Nephron (organoid): ENCODE measurements around the gene MUSK.

Source experiments
- H3K27ac Mint-ChIP-seq, 3 experiments: 2 replicates each; pipeline ENCODE4 v1.8.0; 2020; ENCODE audit warnings: mixed read lengths in 3 of 3, mild to moderate bottlenecking in 2 of 3, moderate library complexity in 1 of 3
- H3K27me3 Mint-ChIP-seq: 2 replicates; pipeline ENCODE4 v1.8.0; 2021; ENCODE audit warnings: low read depth, mild to moderate bottlenecking, moderate library complexity, mixed read lengths
- H3K36me3 Mint-ChIP-seq: 2 replicates; pipeline ENCODE4 v1.8.0; 2020; ENCODE audit warnings: low read depth, mixed read lengths
- H3K4me1 Mint-ChIP-seq: 2 replicates; pipeline ENCODE4 v1.8.0; 2020; ENCODE audit warnings: mixed read lengths
- H3K4me3 Mint-ChIP-seq, 3 experiments: 2 replicates each; pipeline ENCODE4 v1.8.0; 2020; ENCODE audit warnings: mild to moderate bottlenecking in 3 of 3, mixed read lengths in 3 of 3, moderate library complexity in 2 of 3
- H3K9me3 Mint-ChIP-seq: 2 replicates; pipeline ENCODE4 v1.8.0; 2020; ENCODE audit warnings: mixed read lengths
- TF ChIP-seq, protein P1 (sequence below), 3 experiments: fragments of 200-600 bp; sonication (generic); IDR thresholded peaks; one replicate each; pipeline ENCODE4 v1.5.0; 2021; ENCODE audit warnings: antibody characterized with exemption in 3 of 3; ENCODE audit not compliant: unreplicated experiment in 3 of 3

Gene MUSK

DNA sequence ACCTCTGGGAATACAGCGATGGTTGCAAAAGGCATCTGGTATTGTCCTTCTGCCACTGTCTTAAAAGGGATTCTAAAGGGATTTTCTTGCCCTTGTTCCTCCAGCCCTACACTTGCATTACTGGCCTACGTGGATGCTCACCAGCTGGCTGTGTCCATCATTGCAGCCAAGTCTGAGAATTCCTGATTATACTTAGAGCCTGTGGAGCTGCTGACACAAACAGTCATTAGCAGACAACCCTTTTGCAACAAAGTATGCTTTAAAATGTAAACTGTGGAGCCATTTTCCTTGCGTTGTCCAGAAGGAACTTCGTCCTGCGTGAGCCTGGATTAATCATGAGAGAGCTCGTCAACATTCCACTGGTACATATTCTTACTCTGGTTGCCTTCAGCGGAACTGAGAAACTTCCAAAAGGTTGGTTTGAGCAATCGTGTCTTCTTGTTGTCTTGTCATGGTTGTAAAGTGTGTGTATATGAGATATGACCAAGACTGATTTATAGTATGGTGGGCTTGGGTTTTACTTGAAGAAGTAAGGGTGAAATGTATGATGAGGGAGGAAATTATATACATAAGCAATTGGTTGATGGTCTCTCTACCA lies at the start of gene MUSK:
MUSK (plus strand) TSS at position 222 of the 598 bp plus-strand sequence; CDS start at position 336, 114 bp downstream.
- peak within 1 kb of the TSS; percentile 65 to 92 (median 66) for H3K27ac Mint-ChIP-seq
- H3K27me3 Mint-ChIP-seq, result no peaks in the 10 kb centered on the region
- TF ChIP-seq, protein P1, sequence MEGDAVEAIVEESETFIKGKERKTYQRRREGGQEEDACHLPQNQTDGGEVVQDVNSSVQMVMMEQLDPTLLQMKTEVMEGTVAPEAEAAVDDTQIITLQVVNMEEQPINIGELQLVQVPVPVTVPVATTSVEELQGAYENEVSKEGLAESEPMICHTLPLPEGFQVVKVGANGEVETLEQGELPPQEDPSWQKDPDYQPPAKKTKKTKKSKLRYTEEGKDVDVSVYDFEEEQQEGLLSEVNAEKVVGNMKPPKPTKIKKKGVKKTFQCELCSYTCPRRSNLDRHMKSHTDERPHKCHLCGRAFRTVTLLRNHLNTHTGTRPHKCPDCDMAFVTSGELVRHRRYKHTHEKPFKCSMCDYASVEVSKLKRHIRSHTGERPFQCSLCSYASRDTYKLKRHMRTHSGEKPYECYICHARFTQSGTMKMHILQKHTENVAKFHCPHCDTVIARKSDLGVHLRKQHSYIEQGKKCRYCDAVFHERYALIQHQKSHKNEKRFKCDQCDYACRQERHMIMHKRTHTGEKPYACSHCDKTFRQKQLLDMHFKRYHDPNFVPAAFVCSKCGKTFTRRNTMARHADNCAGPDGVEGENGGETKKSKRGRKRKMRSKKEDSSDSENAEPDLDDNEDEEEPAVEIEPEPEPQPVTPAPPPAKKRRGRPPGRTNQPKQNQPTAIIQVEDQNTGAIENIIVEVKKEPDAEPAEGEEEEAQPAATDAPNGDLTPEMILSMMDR (IDR thresholded peaks at IDR 0.05; ENCODE audit: unreplicated experiment in 3 of 3), result no peak
- peak within 1 kb of the TSS; percentile 51 to 88 (median 81) for H3K4me3 Mint-ChIP-seq
- H3K4me1 Mint-ChIP-seq, result peaks cover 35% of the 10 kb centered on the region
- H3K36me3 Mint-ChIP-seq, result no peaks in the 10 kb centered on the region
- H3K9me3 Mint-ChIP-seq, result peaks cover 4% of the 10 kb centered on the region

GRCh38 chr9:110619831-110620230 lies 48.8 kb upstream of the MUSK start:
- TF ChIP-seq, protein P1 (IDR thresholded peaks at IDR 0.05; ENCODE audit: unreplicated experiment in 3 of 3), result no peak
- peaks cover 7% of the 10 kb centered on the region for H3K4me1 Mint-ChIP-seq
- H3K36me3 Mint-ChIP-seq, result no peaks in the 10 kb centered on the region
- no peak overlapping the region for H3K27ac Mint-ChIP-seq
- H3K4me3 Mint-ChIP-seq, result no peak overlapping the region
- peaks cover under 1% of the 10 kb centered on the region for H3K9me3 Mint-ChIP-seq
- peaks cover 4% of the 10 kb centered on the region for H3K27me3 Mint-ChIP-seq

DNA sequence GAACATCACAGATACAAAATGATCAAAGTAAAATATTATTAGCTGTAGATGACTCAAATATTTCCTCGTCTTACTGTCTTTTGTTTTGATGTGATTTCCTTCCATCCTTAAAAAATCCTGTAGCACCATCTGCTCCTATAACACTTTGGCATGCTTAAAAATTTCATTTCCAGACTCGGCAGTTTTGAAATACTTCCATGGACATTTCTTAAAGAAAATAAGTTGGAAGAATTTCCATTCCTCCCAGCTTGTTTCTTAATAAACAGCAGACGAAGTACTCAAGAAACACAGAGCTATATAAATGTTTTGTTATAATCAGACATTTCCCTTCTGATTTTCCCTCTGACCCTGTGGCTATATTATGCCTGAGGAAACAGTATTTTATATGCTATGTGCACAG lies 47.9 kb upstream of the MUSK start:
- Mint-ChIP-seq H3K36me3 (no peaks in the 10 kb centered on the region), H3K4me1 (peaks cover 7% of the 10 kb centered on the region), H3K27ac (peak overlapping the region in 2 of 3 experiments; percentile 21 to 53), H3K27me3 (peaks cover 4% of the 10 kb centered on the region), H3K4me3 (no peak overlapping the region), H3K9me3 (no peaks in the 10 kb centered on the region)
- TF ChIP-seq, protein P1 (IDR thresholded peaks at IDR 0.05; ENCODE audit: unreplicated experiment in 3 of 3), result no peak

DNA sequence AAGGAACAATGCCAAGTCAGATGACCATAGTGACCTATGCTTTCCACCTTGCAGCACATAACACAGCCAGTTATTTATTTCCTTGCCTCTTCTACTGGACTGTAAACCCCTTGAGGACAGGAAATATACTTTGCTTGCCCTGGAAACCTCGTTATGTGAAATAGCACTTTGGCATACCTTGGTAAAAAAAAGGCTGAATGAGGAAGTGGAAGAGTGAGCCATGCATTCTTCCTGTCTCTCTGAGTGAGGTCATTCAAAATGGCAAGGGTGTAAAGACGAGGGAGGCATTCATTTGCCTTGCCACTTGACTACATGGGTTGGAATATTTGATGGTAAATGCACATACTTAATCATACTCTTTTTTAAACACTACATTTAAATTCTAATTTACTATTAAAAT lies 46.2 kb upstream of the MUSK start:
- H3K27ac Mint-ChIP-seq, result no peak overlapping the region
- H3K4me3 Mint-ChIP-seq, result no peak overlapping the region
- TF ChIP-seq, protein P1 (IDR thresholded peaks at IDR 0.05; ENCODE audit: unreplicated experiment in 3 of 3), result no peak
- peaks cover 18% of the 10 kb centered on the region for H3K4me1 Mint-ChIP-seq
- peaks cover 4% of the 10 kb centered on the region for H3K27me3 Mint-ChIP-seq
- peaks cover 2% of the 10 kb centered on the region for H3K9me3 Mint-ChIP-seq
- H3K36me3 Mint-ChIP-seq, result no peaks in the 10 kb centered on the region

DNA sequence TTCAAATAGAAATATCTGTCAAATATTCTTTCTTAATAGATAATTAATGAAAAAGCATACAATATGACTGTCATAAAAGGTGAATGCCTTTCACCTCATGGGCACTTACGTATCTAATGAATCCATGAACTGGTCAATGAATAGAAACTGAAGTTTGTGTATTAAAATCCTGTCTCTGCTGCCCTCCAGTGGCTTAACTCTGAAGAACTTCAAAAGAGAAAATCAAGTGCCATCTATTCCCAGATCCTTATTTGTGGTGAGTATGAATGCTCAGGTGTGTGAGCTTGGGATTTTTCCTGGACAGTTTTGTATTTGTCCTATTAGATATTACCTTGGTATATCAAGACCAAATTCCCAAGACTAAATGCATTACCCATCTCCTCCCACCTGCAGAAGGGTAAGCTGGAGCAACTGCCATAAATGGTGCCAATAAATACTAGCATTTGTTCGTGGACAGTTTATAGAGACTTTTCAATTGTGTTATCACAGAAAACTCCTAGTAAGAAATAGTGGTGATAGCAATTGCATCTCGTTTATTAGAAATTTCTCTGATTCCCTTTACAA lies 45.0 kb upstream of the MUSK start:
- no peaks in the 10 kb centered on the region for H3K36me3 Mint-ChIP-seq
- H3K4me1 Mint-ChIP-seq, result peaks cover 18% of the 10 kb centered on the region
- peaks cover 4% of the 10 kb centered on the region for H3K27me3 Mint-ChIP-seq
- TF ChIP-seq, protein P1 (IDR thresholded peaks at IDR 0.05; ENCODE audit: unreplicated experiment in 3 of 3), result peak; percentile 58 to 78 (median 76)
- H3K4me3 Mint-ChIP-seq, result no peak overlapping the region
- H3K27ac Mint-ChIP-seq, result no peak overlapping the region
- peaks cover 2% of the 10 kb centered on the region for H3K9me3 Mint-ChIP-seq
